Measurements from ENCODE around the gene NT5C1A.

DNA sequence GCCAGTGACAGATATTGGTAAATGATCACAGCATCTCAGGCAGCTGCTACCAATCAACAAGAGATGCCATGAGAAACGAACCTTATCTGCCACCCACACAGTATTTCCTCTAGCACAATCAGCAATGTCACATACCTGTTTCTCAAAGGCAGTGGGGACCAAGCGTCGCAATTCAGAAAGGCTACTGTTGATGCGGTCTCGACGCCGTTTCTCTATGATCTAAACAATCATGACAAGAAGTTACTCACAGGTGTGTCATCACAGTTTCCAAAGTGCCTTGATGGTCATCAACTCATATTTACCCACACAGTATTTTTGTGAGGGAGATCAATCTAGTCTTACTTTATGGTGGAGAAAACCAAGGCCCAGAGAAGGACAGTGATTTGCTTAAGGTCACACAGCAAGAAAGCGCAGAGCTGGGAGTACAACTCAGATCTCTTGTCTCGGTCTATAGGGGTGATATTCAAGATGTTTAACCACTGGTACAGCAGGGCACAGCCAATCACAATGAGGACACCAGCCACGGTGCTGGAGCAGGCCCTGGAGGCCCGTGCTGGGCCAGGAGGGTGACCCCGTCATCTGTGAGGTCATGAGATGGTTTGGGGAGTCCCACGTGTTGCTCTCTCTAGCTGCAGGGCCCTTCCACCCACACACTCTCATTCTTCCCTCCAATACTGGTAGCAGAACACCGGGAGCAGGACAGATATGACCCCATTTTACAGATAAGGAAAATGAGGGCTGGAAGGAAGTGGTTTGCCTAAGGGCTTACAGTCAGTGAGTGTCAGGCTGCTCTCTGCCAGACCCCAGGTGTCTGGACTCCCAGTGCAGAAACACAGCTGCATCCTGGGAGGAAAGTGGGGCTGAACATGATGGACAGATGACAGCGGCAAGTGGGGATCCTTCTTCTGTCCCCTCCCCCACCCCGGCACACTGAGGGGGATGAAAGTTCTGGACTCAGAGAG, 40.3 kb downstream of the NT5C1A start:
- TF ChIP-seq, protein P1, sequence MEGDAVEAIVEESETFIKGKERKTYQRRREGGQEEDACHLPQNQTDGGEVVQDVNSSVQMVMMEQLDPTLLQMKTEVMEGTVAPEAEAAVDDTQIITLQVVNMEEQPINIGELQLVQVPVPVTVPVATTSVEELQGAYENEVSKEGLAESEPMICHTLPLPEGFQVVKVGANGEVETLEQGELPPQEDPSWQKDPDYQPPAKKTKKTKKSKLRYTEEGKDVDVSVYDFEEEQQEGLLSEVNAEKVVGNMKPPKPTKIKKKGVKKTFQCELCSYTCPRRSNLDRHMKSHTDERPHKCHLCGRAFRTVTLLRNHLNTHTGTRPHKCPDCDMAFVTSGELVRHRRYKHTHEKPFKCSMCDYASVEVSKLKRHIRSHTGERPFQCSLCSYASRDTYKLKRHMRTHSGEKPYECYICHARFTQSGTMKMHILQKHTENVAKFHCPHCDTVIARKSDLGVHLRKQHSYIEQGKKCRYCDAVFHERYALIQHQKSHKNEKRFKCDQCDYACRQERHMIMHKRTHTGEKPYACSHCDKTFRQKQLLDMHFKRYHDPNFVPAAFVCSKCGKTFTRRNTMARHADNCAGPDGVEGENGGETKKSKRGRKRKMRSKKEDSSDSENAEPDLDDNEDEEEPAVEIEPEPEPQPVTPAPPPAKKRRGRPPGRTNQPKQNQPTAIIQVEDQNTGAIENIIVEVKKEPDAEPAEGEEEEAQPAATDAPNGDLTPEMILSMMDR (IDR thresholded peaks at IDR 0.05): no peak
- TF ChIP-seq POLR2A (IDR thresholded peaks at IDR 0.05) (no peak), EP300 (IDR thresholded peaks at IDR 0.05) (no peak), POLR2AphosphoS5 (IDR thresholded peaks at IDR 0.05) (no peak)

Data from gastroesophageal sphincter (tissue), 3 donors.